Skeletal muscle tissue (tissue), 4 donors: ENCODE results near the gene NKD2. TPM values are rescaled to one million over a fixed set of nuclear protein-coding genes. Genes with fewer than 3 reads are reported as not detected.

ENCODE experiments used
- H3K27ac ChIP-seq: one replicate; pipeline ENCODE4 v1.7.0; 2013; ENCODE audit warnings: mild to moderate bottlenecking, low read depth, low read length, inconsistent platforms
- H3K27me3 ChIP-seq, 3 donors: one replicate each; pipeline ENCODE4 v1.7.0; 2013; ENCODE audit warnings: low read length in 3 of 3; ENCODE audit not compliant: control insufficient read depth in 3 of 3, insufficient read depth in 3 of 3
- H3K36me3 ChIP-seq, 3 donors: one replicate each; pipeline ENCODE4 v1.7.0; 2013; ENCODE audit warnings: low read length in 3 of 3; ENCODE audit not compliant: control insufficient read depth in 3 of 3, insufficient read depth in 3 of 3
- H3K4me1 ChIP-seq, 3 donors: one replicate each; pipeline ENCODE4 v1.7.0; 2013; ENCODE audit warnings: low read length in 3 of 3, mild to moderate bottlenecking in 3 of 3; ENCODE audit not compliant: control insufficient read depth in 3 of 3, insufficient read depth in 3 of 3
- H3K4me3 ChIP-seq, 3 donors: one replicate each; pipeline ENCODE4 v1.7.0; 2013; ENCODE audit warnings: low read length in 3 of 3
- H3K9ac ChIP-seq, 3 donors: one replicate each; pipeline ENCODE4 v1.7.0; 2013; ENCODE audit warnings: low read length in 3 of 3, mild to moderate bottlenecking in 3 of 3, moderate library complexity in 2 of 3, low read depth in 1 of 3
- H3K9me3 ChIP-seq, 3 donors: one replicate each; pipeline ENCODE4 v1.7.0; 2013; ENCODE audit warnings: low read length in 3 of 3; ENCODE audit not compliant: control insufficient read depth in 3 of 3
- total RNA-seq: library from RNA; depleted of rRNA; stranded (reverse); fragments of >200 nt; gene quantifications from one replicate; pipeline ENCODE4 v1.2.3, GENCODE V29; 2014
- donor health status: Osteomylitis.

The NKD2 gene
- total RNA-seq: 1.6 TPM

DNA sequence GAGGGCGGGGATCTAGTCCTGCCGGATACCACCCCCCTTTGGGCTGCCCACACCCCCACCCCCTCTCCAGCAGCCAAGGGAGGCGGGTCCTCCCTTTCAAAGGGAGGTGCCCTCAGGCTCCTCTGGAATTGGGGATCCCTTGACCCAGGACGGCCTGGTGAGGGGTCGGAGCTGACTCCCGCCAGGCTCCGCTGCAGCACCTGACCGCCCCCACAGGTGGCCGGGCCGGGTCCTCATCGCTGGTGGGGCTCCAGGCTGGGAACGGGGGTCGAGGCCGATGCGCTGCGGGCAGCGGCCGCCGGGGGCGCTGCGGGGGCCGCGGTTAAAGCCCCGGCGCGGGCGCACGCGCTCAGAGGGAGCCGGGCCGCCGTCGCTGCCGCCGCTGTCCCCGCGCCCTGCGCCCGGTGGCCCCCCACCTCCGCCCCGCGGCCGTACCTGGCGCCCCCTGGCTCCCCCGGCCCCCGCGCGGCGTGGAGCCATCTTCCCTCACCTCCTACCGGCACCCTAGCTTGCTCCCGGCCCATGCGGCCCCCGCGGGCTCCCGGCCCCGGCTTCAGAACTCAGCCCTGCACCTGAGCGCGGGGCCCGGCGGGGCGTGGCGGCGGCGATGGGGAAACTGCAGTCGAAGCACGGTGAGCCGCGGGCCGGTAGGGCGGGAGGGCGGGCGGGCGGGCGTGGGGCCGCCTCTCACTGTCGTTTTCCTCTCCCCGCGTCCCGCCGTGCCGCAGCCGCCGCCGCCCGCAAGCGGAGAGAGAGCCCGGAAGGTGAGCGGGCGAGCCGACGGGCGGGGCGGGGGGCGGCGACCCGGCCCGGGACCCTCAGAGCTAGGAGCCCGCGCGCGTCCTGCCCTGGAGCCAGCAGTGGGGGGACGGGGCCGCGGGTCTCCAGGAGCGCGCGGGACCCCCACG lies at the start of gene NKD2:
Gene NKD2 (plus strand): TSS at position 352 of the 908 bp plus-strand sequence. CDS start 256 bp downstream, at position 608.
- H3K9ac ChIP-seq: peak within 1 kb of the TSS in 1 of 3 donors; percentile 25
- peaks cover 70 to 81% (median 70%) of the 10 kb centered on the region in 3 donors for H3K27me3 ChIP-seq
- H3K9me3 ChIP-seq: no peaks in the 10 kb centered on the region
- no peak within 1 kb of the TSS for H3K4me3 ChIP-seq
- H3K4me1 ChIP-seq: peaks cover 12 to 22% (median 14%) of the 10 kb centered on the region in 3 donors
- H3K36me3 ChIP-seq: no peaks in the 10 kb centered on the region
- no peak within 1 kb of the TSS for H3K27ac ChIP-seq

DNA sequence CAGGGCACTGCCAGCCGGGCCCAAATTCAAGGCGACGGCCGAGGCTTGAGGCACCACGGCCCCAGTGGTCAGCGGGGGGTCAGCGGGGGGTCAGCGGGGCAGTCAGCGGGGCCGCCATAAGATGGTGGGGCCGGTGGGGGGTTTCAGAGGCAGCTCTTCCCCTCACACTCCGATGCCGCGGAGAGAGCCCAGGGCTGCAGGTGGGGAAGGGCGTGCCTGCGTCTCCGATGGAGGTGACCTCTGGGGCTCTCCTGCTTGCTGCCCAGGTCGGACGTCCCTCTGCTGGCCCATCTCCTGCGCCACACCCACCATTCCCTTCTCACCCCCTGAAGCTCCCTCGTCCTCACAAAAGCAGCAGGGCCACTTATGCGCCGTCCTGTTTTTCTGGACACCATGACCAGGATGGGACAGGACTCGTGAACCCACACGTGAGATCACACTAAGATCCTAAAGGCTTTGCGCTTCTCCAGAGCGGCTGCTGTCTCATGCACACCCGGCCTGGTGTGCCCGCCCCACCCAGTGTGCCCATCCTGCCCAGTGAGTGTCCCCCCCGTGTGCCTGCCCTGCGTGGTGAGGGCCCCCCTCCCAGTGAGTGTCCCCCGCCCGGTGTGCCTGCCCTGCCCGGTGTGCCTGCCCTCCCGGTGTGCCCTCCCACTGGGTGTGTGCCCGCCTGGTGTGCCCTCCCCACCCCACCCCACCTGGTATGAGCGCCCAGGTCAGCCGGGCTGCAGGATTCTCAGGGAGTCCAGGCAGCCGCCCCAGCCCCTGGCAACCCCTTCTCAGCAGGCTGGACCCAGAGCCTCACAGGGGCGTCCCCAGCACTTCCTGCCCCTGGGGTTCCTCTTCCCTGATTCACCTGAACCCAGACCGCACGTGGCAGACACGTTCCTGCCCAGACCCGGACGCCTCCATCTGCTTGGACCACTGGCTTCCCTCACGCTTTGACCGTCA lies 48.7 kb upstream of the NKD2 start:
- Histone ChIP-seq H3K27ac (no peak overlapping the region), H3K27me3 (peaks cover 47 to 74% (median 53%) of the 10 kb centered on the region in 3 donors), H3K9ac (no peak overlapping the region), H3K36me3 (no peaks in the 10 kb centered on the region), H3K4me1 (peaks cover 24 to 30% (median 27%) of the 10 kb centered on the region in 3 donors), H3K9me3 (no peaks in the 10 kb centered on the region), H3K4me3 (no peak overlapping the region)

DNA sequence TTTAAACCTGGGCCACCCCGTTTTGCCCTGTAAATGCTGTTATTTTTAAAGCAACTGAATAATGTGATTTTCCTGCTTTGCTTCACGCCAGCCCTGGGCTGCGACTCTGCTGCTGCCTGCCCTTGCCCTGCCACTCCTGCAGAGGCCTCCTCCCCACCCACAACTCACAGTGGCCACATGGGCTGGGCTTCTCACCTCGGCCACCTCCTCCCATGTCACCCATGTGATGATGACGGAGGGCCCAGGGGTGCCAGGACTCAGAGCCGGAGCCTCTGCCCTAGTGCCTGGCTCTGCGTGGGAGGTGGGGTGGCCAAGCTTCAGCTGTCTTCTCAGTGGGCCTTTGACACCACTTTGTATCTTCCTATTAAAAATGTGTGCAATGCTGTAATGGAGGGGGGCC lies 48.1 kb upstream of the NKD2 start:
- Histone ChIP-seq H3K4me1 (peaks cover 24 to 30% (median 27%) of the 10 kb centered on the region in 3 donors), H3K4me3 (no peak overlapping the region), H3K9ac (no peak overlapping the region), H3K9me3 (no peaks in the 10 kb centered on the region), H3K27ac (no peak overlapping the region), H3K27me3 (peaks cover 50 to 80% (median 55%) of the 10 kb centered on the region in 3 donors), H3K36me3 (no peaks in the 10 kb centered on the region)

DNA sequence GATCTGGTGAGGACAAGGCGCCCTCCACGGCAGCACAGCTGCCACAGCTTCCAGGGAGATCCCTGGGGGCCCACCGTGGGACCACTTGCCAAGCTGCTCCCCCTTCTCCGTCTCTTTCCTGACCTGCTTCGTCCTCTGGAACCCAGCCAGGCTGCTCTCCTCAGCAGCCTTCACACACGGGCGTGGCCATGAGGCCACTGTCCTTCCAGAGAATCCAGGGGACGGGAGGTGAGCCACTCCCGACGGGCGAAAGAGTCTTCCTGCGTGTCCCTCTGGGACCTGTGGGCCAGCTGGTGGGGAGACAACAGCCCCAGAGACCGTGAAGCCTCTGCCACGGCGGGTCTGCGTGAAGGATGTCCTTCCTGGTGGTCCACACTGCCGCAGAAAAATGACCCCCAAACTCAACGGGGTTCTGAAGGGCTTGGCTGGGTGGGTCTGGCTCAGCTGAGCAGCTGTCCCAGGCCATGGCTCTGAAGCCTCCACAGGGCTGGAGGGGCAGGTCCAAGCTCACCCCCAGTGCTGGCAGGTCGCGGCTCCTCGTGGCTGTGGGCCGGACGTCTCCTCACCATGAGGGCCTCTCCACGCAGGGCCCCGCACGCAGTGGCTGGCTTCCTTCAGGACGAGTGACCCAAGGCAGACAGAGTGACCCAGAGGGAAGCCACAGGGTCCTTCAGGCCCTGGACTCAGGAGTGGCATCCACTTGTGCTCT lies 47.4 kb upstream of the NKD2 start:
- H3K27me3 ChIP-seq: peaks cover 51 to 82% (median 58%) of the 10 kb centered on the region in 3 donors
- H3K36me3 ChIP-seq: no peaks in the 10 kb centered on the region
- peaks cover 24 to 27% (median 27%) of the 10 kb centered on the region in 3 donors for H3K4me1 ChIP-seq
- no peak overlapping the region for H3K9ac ChIP-seq
- no peaks in the 10 kb centered on the region for H3K9me3 ChIP-seq
- no peak overlapping the region for H3K4me3 ChIP-seq
- H3K27ac ChIP-seq: no peak overlapping the region

- no peak overlapping the region for H3K4me3 ChIP-seq
- peaks cover 48 to 79% (median 58%) of the 10 kb centered on the region in 3 donors for H3K27me3 ChIP-seq
- no peak overlapping the region for H3K9ac ChIP-seq
- no peaks in the 10 kb centered on the region for H3K9me3 ChIP-seq
- no peak overlapping the region for H3K27ac ChIP-seq
- peaks cover 18 to 23% (median 23%) of the 10 kb centered on the region in 3 donors for H3K4me1 ChIP-seq
- no peaks in the 10 kb centered on the region for H3K36me3 ChIP-seq
These were observed 46.8 kb upstream of the NKD2 start for GRCh38 chr5:961711-962240.

GRCh38 chr5:962386-962785 lies 46.2 kb upstream of the NKD2 start:
- H3K9me3 ChIP-seq: no peaks in the 10 kb centered on the region
- peaks cover 14 to 17% (median 17%) of the 10 kb centered on the region in 3 donors for H3K4me1 ChIP-seq
- no peak overlapping the region for H3K4me3 ChIP-seq
- no peaks in the 10 kb centered on the region for H3K36me3 ChIP-seq
- H3K27ac ChIP-seq: no peak overlapping the region
- no peak overlapping the region for H3K9ac ChIP-seq
- peaks cover 45 to 73% (median 58%) of the 10 kb centered on the region in 3 donors for H3K27me3 ChIP-seq

GRCh38 chr5:962801-963200 lies 45.8 kb upstream of the NKD2 start:
- Histone ChIP-seq H3K36me3 (no peaks in the 10 kb centered on the region), H3K4me1 (peaks cover 10 to 13% (median 13%) of the 10 kb centered on the region in 3 donors), H3K4me3 (no peak overlapping the region), H3K9ac (no peak overlapping the region), H3K9me3 (no peaks in the 10 kb centered on the region), H3K27me3 (peaks cover 43 to 71% (median 57%) of the 10 kb centered on the region in 3 donors), H3K27ac (no peak overlapping the region)

GRCh38 chr5:963310-963672 lies 45.3 kb upstream of the NKD2 start:
- no peak overlapping the region for H3K9ac ChIP-seq
- H3K9me3 ChIP-seq: no peaks in the 10 kb centered on the region
- H3K4me1 ChIP-seq: peaks cover 7 to 8% (median 8%) of the 10 kb centered on the region in 3 donors
- no peak overlapping the region for H3K27ac ChIP-seq
- H3K27me3 ChIP-seq: peaks cover 40 to 67% (median 60%) of the 10 kb centered on the region in 3 donors
- H3K36me3 ChIP-seq: no peaks in the 10 kb centered on the region
- H3K4me3 ChIP-seq: no peak overlapping the region
